ENCODE data around the gene SCART1. TPM values are rescaled to one million over a fixed set of nuclear protein-coding genes. Genes with fewer than 3 reads are reported as not detected.
A peak's percentile ranks its signal among the peaks of the same experiment; 100 is the strongest.

SCART1 gene
- total and polyA plus RNA-seq, 12 donors, result 0.15 to 1.5 (median 0.58) TPM

- no peak for TF ChIP-seq CTCF (IDR thresholded peaks at IDR 0.05)
- Histone ChIP-seq H3K9me3 (peaks cover 0 to 43% (median 31%) of the 10 kb centered on the region in 11 donors), H3K27ac (no peak overlapping the region), H3K4me1 (no peaks in the 10 kb centered on the region), H3K36me3 (no peaks in the 10 kb centered on the region), H3K27me3 (peaks cover 0 to 14% (median 0%) of the 10 kb centered on the region in 7 donors), H3K4me3 (no peak overlapping the region)
- ATAC-seq (no peak), DNase-seq (no peak)
- 90 to 92% methylated on average over 12 of the region's 12 CpGs for WGBS, 2 donors
- intact Hi-C loops (cut with DNase I), result no loop called here
These were observed 9.1 kb upstream of the SCART1 start for GRCh38 chr10:133444342-133445267.

GRCh38 chr10:133445268-133445732 is 8.4 kb upstream of the SCART1 start:
- Histone ChIP-seq H3K27ac (no peak overlapping the region), H3K9me3 (peaks cover 0 to 47% (median 31%) of the 10 kb centered on the region in 11 donors), H3K36me3 (no peaks in the 10 kb centered on the region), H3K27me3 (peaks cover 0 to 14% (median 0%) of the 10 kb centered on the region in 7 donors), H3K4me3 (no peak overlapping the region), H3K4me1 (no peaks in the 10 kb centered on the region)
- WGBS, 2 donors, result 88 to 93% methylated on average over 20 to 22 of the region's 22 CpGs
- TF ChIP-seq CTCF (IDR thresholded peaks at IDR 0.05), result no peak
- intact Hi-C loops (cut with DNase I), result no loop called here
- no peak for ATAC-seq
- DNase-seq, result no peak

GRCh38 chr10:133445751-133446708 is 7.7 kb upstream of the SCART1 start:
- no peaks in the 10 kb centered on the region for H3K4me1 ChIP-seq
- DNase-seq (no peak), ATAC-seq (peak in 1 of 8 donors; percentile 38)
- H3K4me3 ChIP-seq, result no peak overlapping the region
- 51 to 52% methylated on average over 77 to 78 of the region's 80 CpGs for WGBS, 2 donors
- intact Hi-C loops (cut with DNase I), result no loop called here
- H3K27ac ChIP-seq, result no peak overlapping the region
- H3K36me3 ChIP-seq, result no peaks in the 10 kb centered on the region
- no peak for TF ChIP-seq CTCF (IDR thresholded peaks at IDR 0.05)
- H3K9me3 ChIP-seq, result peaks cover 0 to 47% (median 31%) of the 10 kb centered on the region in 11 donors
- H3K27me3 ChIP-seq, result peaks cover 0 to 14% (median 0%) of the 10 kb centered on the region in 7 donors

- no peak for TF ChIP-seq CTCF (IDR thresholded peaks at IDR 0.05)
- ATAC-seq (no peak), DNase-seq (no peak)
- H3K9me3 ChIP-seq, result peaks cover 0 to 47% (median 31%) of the 10 kb centered on the region in 11 donors
- no peak overlapping the region for H3K4me3 ChIP-seq
- no peak overlapping the region for H3K27ac ChIP-seq
- WGBS, 2 donors, result 82 to 83% methylated on average over 11 of the region's 11 CpGs
- peaks cover 0 to 14% (median 0%) of the 10 kb centered on the region in 7 donors for H3K27me3 ChIP-seq
- no peaks in the 10 kb centered on the region for H3K36me3 ChIP-seq
- intact Hi-C loops (cut with DNase I), result no loop called here
- no peaks in the 10 kb centered on the region for H3K4me1 ChIP-seq
These were observed 6.8 kb upstream of the SCART1 start for GRCh38 chr10:133446979-133447378.
